IPS DF 4.7 (cell line): Measurements from ENCODE around the gene WNT7A.
"Not testable (repeated sequence)": the region's sequence is repeated elsewhere in the genome, so short reads cannot be mapped to it uniquely, and the experiment has no call there.

Experiments used
- DNase-seq: peaks from one replicate; pipeline ENCODE4 v3.0.0-alpha.2; 2013; ENCODE audit warnings: low spot score; ENCODE audit errors: extremely low read depth

WNT7A gene

GRCh38 chr3:13879946-13880810 lies at the start of gene WNT7A:
Gene WNT7A, minus strand, starts transcription at chr3:13880071. Its CDS starts 255 bp downstream, at chr3:13879816.
- no peak for DNase-seq

- DNase-seq, result not testable (repeated sequence)
These were observed 48.9 kb upstream of the WNT7A start for GRCh38 chr3:13928741-13929140.

GRCh38 chr3:13927295-13927694 lies 47.4 kb upstream of the WNT7A start:
- DNase-seq, result no peak

GRCh38 chr3:13916375-13916774 lies 36.5 kb upstream of the WNT7A start:
- DNase-seq, result no peak

GRCh38 chr3:13902648-13903238 lies 22.9 kb upstream of the WNT7A start:
- no peak for DNase-seq

GRCh38 chr3:13901935-13902584 lies 22.2 kb upstream of the WNT7A start:
- no peak for DNase-seq

- no peak for DNase-seq
These were observed 18.5 kb upstream of the WNT7A start for GRCh38 chr3:13898346-13898745.

GRCh38 chr3:13896473-13897154 lies 16.7 kb upstream of the WNT7A start:
- no peak for DNase-seq

GRCh38 chr3:13895155-13896105 lies 15.6 kb upstream of the WNT7A start:
- peak; percentile 88 for DNase-seq

- DNase-seq, result no peak
These were observed 14.9 kb upstream of the WNT7A start for GRCh38 chr3:13894807-13895154.

- DNase-seq, result no peak
These were observed 14.4 kb upstream of the WNT7A start for GRCh38 chr3:13894096-13894806.

GRCh38 chr3:13892304-13892703 lies 12.4 kb upstream of the WNT7A start:
- no peak for DNase-seq

- DNase-seq, result no peak
These were observed 11.7 kb upstream of the WNT7A start for GRCh38 chr3:13891492-13892073.

GRCh38 chr3:13891017-13891392 lies 11.1 kb upstream of the WNT7A start:
- no peak for DNase-seq

- no peak for DNase-seq
These were observed 10.6 kb upstream of the WNT7A start for GRCh38 chr3:13890377-13891016.

- no peak for DNase-seq
These were observed 8.7 kb upstream of the WNT7A start for GRCh38 chr3:13888576-13888975.

- no peak for DNase-seq
These were observed 7.8 kb upstream of the WNT7A start for GRCh38 chr3:13887495-13888300.

GRCh38 chr3:13886593-13887129 lies 6.8 kb upstream of the WNT7A start:
- no peak for DNase-seq
